Activated B cell treated with CpG ODN at 0.5 μM for 24 hours (primary cell): ENCODE measurements around the gene AKAP1. TPM values are rescaled to one million over a fixed set of nuclear protein-coding genes. Genes with fewer than 3 reads are reported as not detected.

Source experiments
- ATAC-seq: fragments of 200-7000 bp; cut with Tn5 transposase; one replicate; pipeline ENCODE4 v1.10.0; 2021; ENCODE audit warnings: low read depth, mild to moderate bottlenecking, moderate library complexity
- CTCF ChIA-PET: fragments of 350-600 bp; sonication (Branson Sonifier 250); formaldehyde crosslinking; loops from one replicate; lab custom pipeline; 2021; ENCODE audit warnings: antibody characterized with exemption; lab: Charles Lee
- POLR2A ChIA-PET: fragments of 350-600 bp; sonication (Branson Sonifier 250); formaldehyde crosslinking; loops from one replicate; lab custom pipeline; 2021; ENCODE audit warnings: antibody characterized with exemption; lab: Charles Lee
- DNase-seq: peaks from one replicate; pipeline ENCODE4 v3.0.0; 2022
- H3K27ac Mint-ChIP-seq: one replicate; pipeline ENCODE4 v1.8.0; 2020; ENCODE audit warnings: mixed read lengths
- H3K27me3 Mint-ChIP-seq: one replicate; pipeline ENCODE4 v1.8.0; 2021; ENCODE audit warnings: mixed read lengths
- H3K36me3 Mint-ChIP-seq: one replicate; pipeline ENCODE4 v1.8.0; 2021; ENCODE audit warnings: low read depth, mixed read lengths
- H3K4me1 Mint-ChIP-seq: one replicate; pipeline ENCODE4 v1.8.0; 2021; ENCODE audit warnings: mixed read lengths
- H3K4me3 Mint-ChIP-seq: one replicate; pipeline ENCODE4 v1.8.0; 2020; ENCODE audit warnings: mild to moderate bottlenecking, mixed read lengths
- H3K9me3 Mint-ChIP-seq: one replicate; pipeline ENCODE4 v1.8.0; 2020; ENCODE audit warnings: mixed read lengths
- intact Hi-C: fragments of 100-400 bp; cut with micrococcal nuclease; formaldehyde crosslinking; loops from one replicate; pipeline ENCODE4 v1.15.1; 2024
- total RNA-seq: library from RNA; stranded (reverse); gene quantifications from 2 replicates; pipeline ENCODE4 v1.2.3, GENCODE V29; 2022
- TF ChIP-seq, protein P1 (sequence below): fragments of 200-600 bp; IDR thresholded peaks from one replicate; pipeline ENCODE4 v1.8.0; 2022; ENCODE audit warnings: antibody characterized with exemption, mild to moderate bottlenecking

Gene AKAP1
- total RNA-seq, 1 donor from 2014 or later = 22.5 TPM

DNA sequence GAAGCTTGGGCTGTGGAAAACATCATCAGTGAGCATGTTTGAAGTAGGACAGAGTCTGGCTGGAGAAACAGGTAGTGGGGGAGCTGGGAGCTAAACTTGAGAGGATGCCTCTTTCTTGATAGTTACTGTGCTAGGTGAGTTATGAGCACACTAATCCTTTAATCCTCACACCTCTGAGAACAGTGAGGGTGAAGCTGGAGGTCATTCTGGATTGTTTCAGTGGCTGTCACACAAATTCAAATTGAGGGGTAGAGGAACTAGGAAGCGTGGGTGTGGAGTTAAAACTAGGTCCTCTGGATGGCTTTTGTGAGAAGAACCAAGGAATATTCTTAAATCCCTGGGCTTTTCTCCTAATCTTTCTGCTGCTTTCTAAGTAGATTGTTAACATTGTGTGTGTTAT lies 3.3 kb downstream of the AKAP1 start:
- H3K27me3 Mint-ChIP-seq = no peaks in the 10 kb centered on the region
- POLR2A ChIA-PET = interaction anchor here (0.9 kb wide), 1 partner anchor 995 kb away, joined by 3 read pairs; the partner anchor contains the start of gene DYNLL2
- peaks cover 30% of the 10 kb centered on the region for H3K4me1 Mint-ChIP-seq
- no peaks in the 10 kb centered on the region for H3K9me3 Mint-ChIP-seq
- no peak overlapping the region for H3K4me3 Mint-ChIP-seq
- DNase-seq (no peak), ATAC-seq (no peak)
- H3K36me3 Mint-ChIP-seq = peaks cover 3% of the 10 kb centered on the region
- CTCF ChIA-PET = interaction anchor here (0.7 kb wide), 1 partner anchor 268 kb away, joined by 3 read pairs; no protein-coding TSS in a partner anchor
- TF ChIP-seq, protein P1, sequence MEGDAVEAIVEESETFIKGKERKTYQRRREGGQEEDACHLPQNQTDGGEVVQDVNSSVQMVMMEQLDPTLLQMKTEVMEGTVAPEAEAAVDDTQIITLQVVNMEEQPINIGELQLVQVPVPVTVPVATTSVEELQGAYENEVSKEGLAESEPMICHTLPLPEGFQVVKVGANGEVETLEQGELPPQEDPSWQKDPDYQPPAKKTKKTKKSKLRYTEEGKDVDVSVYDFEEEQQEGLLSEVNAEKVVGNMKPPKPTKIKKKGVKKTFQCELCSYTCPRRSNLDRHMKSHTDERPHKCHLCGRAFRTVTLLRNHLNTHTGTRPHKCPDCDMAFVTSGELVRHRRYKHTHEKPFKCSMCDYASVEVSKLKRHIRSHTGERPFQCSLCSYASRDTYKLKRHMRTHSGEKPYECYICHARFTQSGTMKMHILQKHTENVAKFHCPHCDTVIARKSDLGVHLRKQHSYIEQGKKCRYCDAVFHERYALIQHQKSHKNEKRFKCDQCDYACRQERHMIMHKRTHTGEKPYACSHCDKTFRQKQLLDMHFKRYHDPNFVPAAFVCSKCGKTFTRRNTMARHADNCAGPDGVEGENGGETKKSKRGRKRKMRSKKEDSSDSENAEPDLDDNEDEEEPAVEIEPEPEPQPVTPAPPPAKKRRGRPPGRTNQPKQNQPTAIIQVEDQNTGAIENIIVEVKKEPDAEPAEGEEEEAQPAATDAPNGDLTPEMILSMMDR = no peak
- H3K27ac Mint-ChIP-seq = no peak overlapping the region
- intact Hi-C loops = loop anchor here (5.0 to 10.0 kb wide), 4 partner anchors 169 to 1427 kb away; partner anchors contain the start of genes DYNLL2, MSI2, MTMR4 and TRIM25

DNA sequence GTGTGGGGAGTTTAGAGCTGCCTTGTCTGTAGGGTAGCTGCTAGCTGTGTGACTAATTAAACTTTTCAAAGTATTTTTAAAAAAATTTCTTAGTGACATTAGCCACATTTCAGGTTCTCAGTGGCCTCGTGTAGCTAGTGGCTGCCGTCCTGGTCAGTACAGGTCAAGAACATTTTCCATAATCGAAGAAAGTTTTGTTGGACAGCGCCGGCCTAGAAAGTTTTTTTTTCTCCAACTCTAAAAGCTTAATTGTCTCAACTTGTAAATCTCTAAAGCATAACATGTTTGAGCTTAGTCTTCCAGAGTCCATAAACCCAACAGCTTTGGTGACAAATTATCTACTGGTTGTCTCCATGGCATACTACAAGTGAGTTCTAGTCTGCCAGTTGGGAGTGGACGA lies 4.3 kb downstream of the AKAP1 start:
- ChIA-PET POLR2A (no interaction called here), CTCF (no interaction called here)
- intact Hi-C loops = loop anchor here (5.0 to 10.0 kb wide), 4 partner anchors 168 to 1425 kb away; partner anchors contain the start of genes DYNLL2, MSI2, MTMR4 and TRIM25
- Mint-ChIP-seq H3K4me1 (peaks cover 26% of the 10 kb centered on the region), H3K9me3 (no peaks in the 10 kb centered on the region), H3K4me3 (no peak overlapping the region), H3K27me3 (no peaks in the 10 kb centered on the region), H3K36me3 (peaks cover 3% of the 10 kb centered on the region), H3K27ac (no peak overlapping the region)
- TF ChIP-seq, protein P1 = no peak
- DNase-seq (no peak), ATAC-seq (no peak)

DNA sequence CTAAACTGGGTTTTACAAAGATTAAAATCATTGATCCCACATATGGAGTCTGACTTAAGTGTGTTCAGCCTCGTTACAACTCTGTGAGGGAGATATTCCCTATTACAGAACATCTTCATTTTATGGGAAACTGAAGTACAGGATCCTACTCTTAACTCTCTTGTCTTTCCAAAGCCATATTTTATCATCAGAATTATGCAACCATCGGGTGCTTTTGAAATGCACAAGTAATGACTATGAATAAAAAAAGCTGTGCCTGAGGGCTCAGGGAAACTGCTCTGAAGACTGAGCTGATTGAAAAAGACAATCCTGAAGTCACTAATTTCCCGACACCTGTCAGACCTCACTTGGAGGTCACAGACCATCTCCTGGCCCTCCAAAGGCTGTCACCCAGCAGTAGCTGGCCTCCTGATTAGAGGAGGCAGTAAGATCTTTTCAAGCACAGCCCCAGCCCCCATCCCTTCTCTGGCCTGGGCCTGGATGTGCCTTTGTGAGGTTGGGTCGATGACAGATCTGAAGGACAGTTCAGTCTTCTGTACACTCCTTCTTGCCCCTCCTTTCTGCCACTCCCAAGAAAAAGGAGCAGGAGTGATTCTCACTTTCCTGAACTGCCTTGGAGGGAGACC lies 5.6 kb downstream of the AKAP1 start:
- no peaks in the 10 kb centered on the region for H3K27me3 Mint-ChIP-seq
- no peak for ATAC-seq
- POLR2A ChIA-PET = interaction anchor here (0.6 kb wide), 1 partner anchor 50 kb away, joined by 6 read pairs; no protein-coding TSS in a partner anchor
- TF ChIP-seq, protein P1 = no peak
- peaks cover 24% of the 10 kb centered on the region for H3K4me1 Mint-ChIP-seq
- DNase-seq = no peak
- CTCF ChIA-PET = no interaction called here
- no peak overlapping the region for H3K4me3 Mint-ChIP-seq
- no peak overlapping the region for H3K27ac Mint-ChIP-seq
- no peaks in the 10 kb centered on the region for H3K9me3 Mint-ChIP-seq
- intact Hi-C loops = no loop called here
- H3K36me3 Mint-ChIP-seq = no peaks in the 10 kb centered on the region

DNA sequence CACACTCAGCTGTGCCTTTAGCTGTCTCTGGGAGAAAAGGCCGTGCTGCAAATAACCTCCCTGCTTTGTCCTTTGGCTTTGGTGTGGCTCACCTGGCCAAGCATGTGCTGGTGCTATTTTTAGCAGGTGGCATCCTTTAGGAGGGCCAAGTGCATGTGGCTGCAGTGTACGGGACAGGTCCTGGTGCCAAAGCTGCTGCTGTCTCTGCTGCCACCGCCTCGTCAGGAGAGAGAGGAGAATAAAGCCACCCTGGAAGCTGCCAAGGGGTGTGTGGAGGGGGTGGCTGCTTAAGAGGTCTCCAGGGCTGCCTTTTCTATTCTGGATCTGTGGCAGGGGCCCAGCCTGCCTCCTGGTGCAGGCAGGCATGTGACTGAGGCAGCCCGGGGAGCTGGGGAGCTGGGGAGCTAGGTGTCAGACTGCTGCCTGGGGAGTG lies 6.2 kb downstream of the AKAP1 start:
- intact Hi-C loops = no loop called here
- peaks cover 23% of the 10 kb centered on the region for H3K4me1 Mint-ChIP-seq
- H3K9me3 Mint-ChIP-seq = no peaks in the 10 kb centered on the region
- ChIA-PET CTCF (no interaction called here), POLR2A (no interaction called here)
- no peaks in the 10 kb centered on the region for H3K27me3 Mint-ChIP-seq
- DNase-seq (no peak), ATAC-seq (no peak)
- no peaks in the 10 kb centered on the region for H3K36me3 Mint-ChIP-seq
- no peak overlapping the region for H3K27ac Mint-ChIP-seq
- TF ChIP-seq, protein P1 = no peak
- H3K4me3 Mint-ChIP-seq = no peak overlapping the region

DNA sequence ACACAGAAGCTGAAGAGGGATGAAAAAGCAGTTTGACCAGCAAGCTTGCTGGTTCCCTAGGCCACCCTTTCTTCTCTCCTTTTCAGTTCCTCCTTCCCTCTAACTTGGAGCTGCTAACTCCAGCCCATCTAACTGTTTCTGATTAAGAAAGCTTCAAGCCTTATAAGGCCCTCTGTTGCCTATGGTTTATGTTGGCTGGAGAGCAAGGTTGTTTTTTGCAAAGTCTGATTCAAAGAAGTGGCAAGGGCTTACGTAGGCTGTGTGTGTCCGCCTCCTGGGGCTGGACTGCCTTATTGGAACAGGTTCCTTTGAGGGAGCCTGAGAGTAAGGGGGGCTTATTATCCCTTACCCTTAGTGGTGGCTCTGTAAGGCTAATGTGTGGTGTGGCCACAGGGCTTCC lies 7.1 kb downstream of the AKAP1 start:
- Mint-ChIP-seq H3K27me3 (no peaks in the 10 kb centered on the region), H3K27ac (no peak overlapping the region), H3K36me3 (no peaks in the 10 kb centered on the region), H3K4me3 (no peak overlapping the region), H3K9me3 (no peaks in the 10 kb centered on the region), H3K4me1 (peaks cover 13% of the 10 kb centered on the region)
- intact Hi-C loops = no loop called here
- POLR2A ChIA-PET = no interaction called here
- DNase-seq (no peak), ATAC-seq (no peak)
- TF ChIP-seq, protein P1 = no peak
- CTCF ChIA-PET = no interaction called here
